Stomach (tissue), 9 donors: Measurements from ENCODE around the gene SNRNP35. TPM values are rescaled to one million over a fixed set of nuclear protein-coding genes. Genes with fewer than 3 reads are reported as not detected.
"Not testable (repeated sequence)": the region's sequence is repeated elsewhere in the genome, so short reads cannot be mapped to it uniquely, and the experiment has no call there.

Experiments used
- DNase-seq, 2 donors: peaks; one replicate each; pipeline versions ENCODE4 v3.0.0 to v3.0.0-alpha.2; 2013 to 2019
- H3K27ac ChIP-seq, 5 donors: fragments of 200-600 bp in 4 of 5; sonication (generic) in 4 of 5; one replicate each; pipeline ENCODE4 v1.5.1; 2013 to 2019; ENCODE audit warnings: mild to moderate bottlenecking in 1 of 5, moderate library complexity in 1 of 5
- H3K27me3 ChIP-seq, 3 donors: fragments of 200-600 bp; sonication (generic); one replicate each; pipeline ENCODE4 v1.5.1; 2017 to 2019; ENCODE audit warnings: mixed run types in 1 of 3
- H3K36me3 ChIP-seq, 4 donors: fragments of 200-600 bp; sonication (generic); 1 replicate in 3 of 4; 2 replicates in 1 of 4; pipeline ENCODE4 v1.5.1; 2016 to 2019
- H3K4me1 ChIP-seq, 4 donors: fragments of 200-600 bp; sonication (generic); one replicate each; pipeline ENCODE4 v1.5.1; 2016 to 2019
- H3K4me3 ChIP-seq, 4 donors: fragments of 200-600 bp; sonication (generic) in 3 of 4; one replicate each; pipeline ENCODE4 v1.5.1; 2016 to 2019; ENCODE audit warnings: mild to moderate bottlenecking in 1 of 4
- H3K9me3 ChIP-seq, 4 donors: fragments of 200-600 bp; sonication (generic); one replicate each; pipeline ENCODE4 v1.5.1; 2016 to 2019
- EP300 ChIP-seq: sonication (generic); formaldehyde crosslinking; IDR thresholded peaks from one replicate; pipeline ENCODE4 v1.6.1; 2017; ENCODE audit warnings: antibody characterized with exemption
- POLR2A ChIP-seq, 4 donors: fragments of 450-650 bp; IDR thresholded peaks; one replicate each; pipeline ENCODE4 v1.6.1; 2016; ENCODE audit warnings: antibody characterized with exemption in 4 of 4, control low read depth in 2 of 4, mild to moderate bottlenecking in 1 of 4, moderate library complexity in 1 of 4
- POLR2AphosphoS5 ChIP-seq, 3 donors: sonication (generic); formaldehyde crosslinking; IDR thresholded peaks; one replicate each; pipeline ENCODE4 v1.6.1; 2016; ENCODE audit warnings: antibody characterized with exemption in 3 of 3
- WGBS, 5 donors: extraction: QIAGEN DNeasy Blood & Tissue Kit in 3 of 5; methylation state at CpG; one replicate each; pipeline versions ENCODE4 v1.1.5 to v1.1.7; 2013 to 2018; 5-methylcytosine and 5-hydroxymethylcytosine counted together
- intact Hi-C: fragments of 100-400 bp; cut with DNase I; formaldehyde crosslinking; loops from one replicate; pipeline ENCODE4 v1.15.1; 2023; ENCODE audit warnings: low total_unique reads
- polyA plus RNA-seq, 3 donors: library from polyadenylated mRNA; stranded (reverse); fragments of 200-250 nt; gene quantifications; one replicate each; pipeline ENCODE4 v1.2.3, GENCODE V29; 2013
- small RNA-seq, 4 donors: library from RNA; depleted of rRNA; stranded (forward); fragments of <200 nt; gene quantifications; one replicate each; pipeline ENCODE3, GENCODE V24; 2016
- total RNA-seq, 5 donors: library from RNA; depleted of rRNA; stranded (reverse); fragments of >200 nt; gene quantifications; one replicate each; pipeline versions ENCODE4 v1.1.0 to v1.2.3, GENCODE V29; 2014 to 2016
- TF ChIP-seq, protein P1 (sequence below), 7 experiments: fragments of 450-650 bp in 4 of 7; fragments of 200-600 bp in 3 of 7; sonication (generic) in 3 of 7; IDR thresholded peaks; one replicate each; pipeline ENCODE4 v1.5.1; 2016 to 2019; ENCODE audit warnings: antibody characterized with exemption in 7 of 7, control low read depth in 2 of 7, mild to moderate bottlenecking in 1 of 7
- donor health status: healthy with polysubstance abuse.
- donor health status: Bipolar disorder and iron deficiency.
- donor health status: healthy.

Gene SNRNP35
- total and polyA plus RNA-seq, 8 donors, result 5.8 to 55.0 (median 31.4) TPM

- TF ChIP-seq POLR2A (IDR thresholded peaks at IDR 0.05) (no peak), EP300 (no peak), POLR2AphosphoS5 (IDR thresholded peaks at IDR 0.05) (no peak)
- TF ChIP-seq, protein P1, sequence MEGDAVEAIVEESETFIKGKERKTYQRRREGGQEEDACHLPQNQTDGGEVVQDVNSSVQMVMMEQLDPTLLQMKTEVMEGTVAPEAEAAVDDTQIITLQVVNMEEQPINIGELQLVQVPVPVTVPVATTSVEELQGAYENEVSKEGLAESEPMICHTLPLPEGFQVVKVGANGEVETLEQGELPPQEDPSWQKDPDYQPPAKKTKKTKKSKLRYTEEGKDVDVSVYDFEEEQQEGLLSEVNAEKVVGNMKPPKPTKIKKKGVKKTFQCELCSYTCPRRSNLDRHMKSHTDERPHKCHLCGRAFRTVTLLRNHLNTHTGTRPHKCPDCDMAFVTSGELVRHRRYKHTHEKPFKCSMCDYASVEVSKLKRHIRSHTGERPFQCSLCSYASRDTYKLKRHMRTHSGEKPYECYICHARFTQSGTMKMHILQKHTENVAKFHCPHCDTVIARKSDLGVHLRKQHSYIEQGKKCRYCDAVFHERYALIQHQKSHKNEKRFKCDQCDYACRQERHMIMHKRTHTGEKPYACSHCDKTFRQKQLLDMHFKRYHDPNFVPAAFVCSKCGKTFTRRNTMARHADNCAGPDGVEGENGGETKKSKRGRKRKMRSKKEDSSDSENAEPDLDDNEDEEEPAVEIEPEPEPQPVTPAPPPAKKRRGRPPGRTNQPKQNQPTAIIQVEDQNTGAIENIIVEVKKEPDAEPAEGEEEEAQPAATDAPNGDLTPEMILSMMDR (IDR thresholded peaks at IDR 0.05), result no peak
- H3K27ac ChIP-seq, result no peak overlapping the region
These were observed 55.9 kb downstream of the SNRNP35 start for GRCh38 chr12:123513805-123514204.

GRCh38 chr12:123514582-123515221 lies 56.8 kb downstream of the SNRNP35 start:
- DNase-seq, H3K4me3 ChIP-seq, H3K27ac ChIP-seq, H3K9me3 ChIP-seq, H3K27me3 ChIP-seq, intact Hi-C loops: not testable (repeated sequence)
- peaks cover 0 to 13% (median 7%) of the 10 kb centered on the region in 4 donors for H3K4me1 ChIP-seq
- H3K36me3 ChIP-seq, result peaks cover 8 to 75% (median 41%) of the 10 kb centered on the region in 4 donors
- 93 to 100% (median 96%) methylated on average over 1 of the region's 1 CpG for WGBS, 5 donors

More at GRCh38 chr12:123513805-123514204, 55.9 kb downstream of the SNRNP35 start:
- Histone ChIP-seq H3K9me3 (no peaks in the 10 kb centered on the region), H3K4me3 (no peak overlapping the region), H3K27me3 (no peaks in the 10 kb centered on the region), H3K4me1 (peaks cover 0 to 6% (median under 1%) of the 10 kb centered on the region in 4 donors), H3K36me3 (peaks cover 8 to 69% (median 36%) of the 10 kb centered on the region in 4 donors)
- no peak for DNase-seq
- intact Hi-C loops, result no loop called here
- WGBS, 5 donors, result 73 to 84% (median 78%) methylated on average over 13 of the region's 13 CpGs

- no peak for TF ChIP-seq EP300
- TF ChIP-seq POLR2AphosphoS5 (IDR thresholded peaks at IDR 0.05), result no peak
- TF ChIP-seq, protein P1 (IDR thresholded peaks at IDR 0.05), result no peak
- no peak for TF ChIP-seq POLR2A (IDR thresholded peaks at IDR 0.05)
- DNase-seq, result no peak
- no peak overlapping the region for H3K27ac ChIP-seq
- peaks cover 8 to 78% (median 49%) of the 10 kb centered on the region in 4 donors for H3K36me3 ChIP-seq
- H3K9me3 ChIP-seq, result no peaks in the 10 kb centered on the region
- no peak overlapping the region for H3K4me3 ChIP-seq
- peaks cover 0 to 14% (median 8%) of the 10 kb centered on the region in 4 donors for H3K4me1 ChIP-seq
- no peaks in the 10 kb centered on the region for H3K27me3 ChIP-seq
- intact Hi-C loops, result no loop called here
- 86 to 93% (median 88%) methylated on average over 11 of the region's 11 CpGs for WGBS, 5 donors
These were observed 58.4 kb downstream of the SNRNP35 start for GRCh38 chr12:123516216-123516780.

Small RNA genes within 50 kb of the gene (small RNA-seq; reads per million reads assigned to genes)
- 0 to 0.62 (median 0) reads per million in 4 donors for gene AC145423.2

Other genes starting within 250 kb of the SNRNP35 start
- gene MPHOSPH9, start 225.0 kb upstream of the SNRNP35 start, total RNA-seq, result 100 to 1,000 TPM in 2 of 5 donors, 10 to 100 TPM in 3; 44.6 to 288 (median 57.3) TPM
- 1 to 10 TPM; 4.9 to 6.0 (median 5.7) TPM for gene MPHOSPH9, start 225.0 kb upstream of the SNRNP35 start, polyA plus RNA-seq
- 10 to 100 TPM in 2 of 5 donors, 1 to 10 TPM in 2, not detected in 1; 3.1 to 20.0 (median 9.9) TPM for gene MTRFR, start 224.7 kb upstream of the SNRNP35 start, total RNA-seq
- 10 to 100 TPM in 1 of 3 donors, 1 to 10 TPM in 2; 7.6 to 13.7 (median 9.5) TPM for gene MTRFR, start 224.7 kb upstream of the SNRNP35 start, polyA plus RNA-seq
- gene CDK2AP1, start 186.3 kb upstream of the SNRNP35 start, total RNA-seq, result 100 to 1,000 TPM in 2 of 5 donors, 10 to 100 TPM in 3; 38.5 to 227 (median 77.5) TPM
- gene CDK2AP1, start 186.3 kb upstream of the SNRNP35 start, polyA plus RNA-seq, result 100 to 1,000 TPM; 115 to 249 (median 154) TPM
- gene SBNO1, start 93.3 kb upstream of the SNRNP35 start, total RNA-seq, result 10 to 100 TPM in 4 of 5 donors, 1 to 10 TPM in 1; 6.4 to 35.6 (median 17.7) TPM
- 1 to 10 TPM; 3.4 to 4.1 (median 3.6) TPM for gene SBNO1, start 93.3 kb upstream of the SNRNP35 start, polyA plus RNA-seq
- 10 to 100 TPM; 22.8 to 64.6 (median 46.1) TPM for gene KMT5A, start 74.0 kb upstream of the SNRNP35 start, total RNA-seq
- 10 to 100 TPM; 16.5 to 20.4 (median 16.6) TPM for gene KMT5A, start 74.0 kb upstream of the SNRNP35 start, polyA plus RNA-seq
- 1 to 10 TPM; 2.0 to 5.3 (median 3.8) TPM for gene RILPL2, start 21.5 kb upstream of the SNRNP35 start, total RNA-seq
- 1 to 10 TPM; 4.6 to 5.9 (median 5.5) TPM for gene RILPL2, start 21.5 kb upstream of the SNRNP35 start, polyA plus RNA-seq
- gene RILPL1, start 75.6 kb downstream of the SNRNP35 start, total RNA-seq, result 10 to 100 TPM in 3 of 5 donors, 1 to 10 TPM in 2; 2.7 to 42.3 (median 13.9) TPM
- 1 to 10 TPM; 3.8 to 9.3 (median 4.9) TPM for gene RILPL1, start 75.6 kb downstream of the SNRNP35 start, polyA plus RNA-seq
- 100 to 1,000 TPM in 3 of 5 donors, 10 to 100 TPM in 2; 66.5 to 463 (median 125) TPM for gene TMED2, start 126.4 kb downstream of the SNRNP35 start, total RNA-seq
- 10 to 100 TPM; 60.1 to 77.3 (median 63.1) TPM for gene TMED2, start 126.4 kb downstream of the SNRNP35 start, polyA plus RNA-seq
- gene DDX55, start 144.0 kb downstream of the SNRNP35 start, total RNA-seq, result 10 to 100 TPM; 18.5 to 78.2 (median 20.4) TPM
- gene DDX55, start 144.0 kb downstream of the SNRNP35 start, polyA plus RNA-seq, result 10 to 100 TPM in 2 of 3 donors, 1 to 10 TPM in 1; 7.5 to 17.6 (median 10.9) TPM
- 100 to 1,000 TPM in 3 of 5 donors, 10 to 100 TPM in 2; 33.6 to 194 (median 123) TPM for gene EIF2B1, start 175.5 kb downstream of the SNRNP35 start, total RNA-seq
- gene EIF2B1, start 175.5 kb downstream of the SNRNP35 start, polyA plus RNA-seq, result 10 to 100 TPM; 20.0 to 31.9 (median 29.1) TPM
- 10 to 100 TPM in 1 of 5 donors, 1 to 10 TPM in 3, not detected in 1; 2.9 to 40.2 (median 6.1) TPM for gene GTF2H3, start 175.7 kb downstream of the SNRNP35 start, total RNA-seq
- gene GTF2H3, start 175.7 kb downstream of the SNRNP35 start, polyA plus RNA-seq, result 10 to 100 TPM in 1 of 3 donors, 1 to 10 TPM in 2; 5.2 to 10.3 (median 7.8) TPM
- gene TCTN2, start 213.0 kb downstream of the SNRNP35 start, total RNA-seq, result 10 to 100 TPM in 3 of 5 donors, 1 to 10 TPM in 2; 1.2 to 24.1 (median 17.1) TPM
- gene TCTN2, start 213.0 kb downstream of the SNRNP35 start, polyA plus RNA-seq, result 1 to 10 TPM; 2.1 to 2.8 (median 2.8) TPM